Neural progenitor cell (in vitro differentiated cells): ENCODE data around the gene B3GLCT.

ENCODE experiments used
- EZH2phosphoT487 ChIP-seq: fragments of 200-600 bp; sonication (generic); IDR thresholded peaks from 2 replicates; pipeline ENCODE4 v1.6.1; 2017; ENCODE audit warnings: antibody characterized with exemption
- TF ChIP-seq, protein P1 (sequence below): fragments of 200-600 bp; sonication (generic); IDR thresholded peaks from 2 replicates; pipeline ENCODE4 v1.5.1; 2017; ENCODE audit warnings: antibody characterized with exemption, mild to moderate bottlenecking

DNA sequence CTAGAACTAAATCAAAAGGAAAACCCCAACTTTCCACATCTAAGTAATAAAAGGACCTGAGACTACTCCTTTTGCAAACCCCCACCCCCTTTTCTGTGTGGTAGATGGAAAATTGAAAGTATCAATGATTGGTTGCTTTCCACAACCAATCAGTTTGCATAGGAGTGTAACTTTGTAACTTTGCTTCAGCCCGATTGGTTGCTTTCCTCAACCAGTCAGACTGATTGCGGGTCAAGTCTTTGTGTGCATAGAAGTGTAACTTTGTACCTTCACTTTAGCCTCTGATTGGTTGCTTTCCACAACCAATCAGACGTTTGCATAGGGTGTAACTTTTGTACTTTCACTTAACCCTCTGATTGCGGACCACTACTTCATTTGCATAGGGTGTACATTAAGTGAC, 8.0 kb upstream of the B3GLCT start:
- TF ChIP-seq, protein P1, sequence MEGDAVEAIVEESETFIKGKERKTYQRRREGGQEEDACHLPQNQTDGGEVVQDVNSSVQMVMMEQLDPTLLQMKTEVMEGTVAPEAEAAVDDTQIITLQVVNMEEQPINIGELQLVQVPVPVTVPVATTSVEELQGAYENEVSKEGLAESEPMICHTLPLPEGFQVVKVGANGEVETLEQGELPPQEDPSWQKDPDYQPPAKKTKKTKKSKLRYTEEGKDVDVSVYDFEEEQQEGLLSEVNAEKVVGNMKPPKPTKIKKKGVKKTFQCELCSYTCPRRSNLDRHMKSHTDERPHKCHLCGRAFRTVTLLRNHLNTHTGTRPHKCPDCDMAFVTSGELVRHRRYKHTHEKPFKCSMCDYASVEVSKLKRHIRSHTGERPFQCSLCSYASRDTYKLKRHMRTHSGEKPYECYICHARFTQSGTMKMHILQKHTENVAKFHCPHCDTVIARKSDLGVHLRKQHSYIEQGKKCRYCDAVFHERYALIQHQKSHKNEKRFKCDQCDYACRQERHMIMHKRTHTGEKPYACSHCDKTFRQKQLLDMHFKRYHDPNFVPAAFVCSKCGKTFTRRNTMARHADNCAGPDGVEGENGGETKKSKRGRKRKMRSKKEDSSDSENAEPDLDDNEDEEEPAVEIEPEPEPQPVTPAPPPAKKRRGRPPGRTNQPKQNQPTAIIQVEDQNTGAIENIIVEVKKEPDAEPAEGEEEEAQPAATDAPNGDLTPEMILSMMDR = no peak
- TF ChIP-seq EZH2phosphoT487 = no peak
